ENCODE data around the gene PTPRS.
A peak's percentile ranks its signal among the peaks of the same experiment; 100 is the strongest.

PTPRS gene

DNA sequence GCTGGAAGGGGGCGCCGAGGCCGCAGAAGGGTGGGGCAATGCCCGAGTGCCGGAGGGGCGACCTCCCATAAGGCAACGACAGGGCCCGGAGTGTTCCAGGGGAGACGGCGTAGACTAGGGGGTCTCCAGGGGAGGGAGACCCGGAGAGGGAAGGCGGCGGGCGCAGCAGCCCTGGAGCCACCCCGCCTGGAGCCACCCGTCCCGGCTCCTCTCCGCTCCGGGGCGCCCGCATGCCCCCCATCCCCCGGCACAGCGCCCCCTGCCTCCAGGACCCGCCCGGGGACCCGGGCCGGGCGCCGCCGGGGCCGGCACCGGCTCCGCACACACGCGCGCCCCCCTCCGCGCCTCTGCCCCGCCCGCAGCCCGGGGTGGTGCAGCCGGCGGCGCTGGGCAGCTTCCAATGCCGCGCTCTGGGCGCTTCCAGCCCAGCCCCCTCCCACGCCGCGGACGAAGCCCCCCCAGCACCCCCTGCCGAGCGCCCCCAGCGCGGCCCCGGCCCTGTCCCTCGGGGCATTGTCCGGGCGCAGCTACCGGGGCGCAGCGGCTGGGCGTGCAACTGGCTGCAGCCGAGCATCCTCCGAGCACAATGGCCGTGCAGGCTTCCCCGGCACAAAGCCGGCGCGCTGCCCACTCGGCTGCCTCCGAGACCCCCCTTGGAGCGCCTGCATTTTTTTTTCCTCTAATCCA is 519 bp downstream of the PTPRS start:
- no peak for DNase-seq (ENCODE audit: low spot score)
- H3K27ac ChIP-seq, result no peak overlapping the region
- POLR2A ChIA-PET (ENCODE audit: low non-redundant PET), result no interaction called here
- CTCF ChIA-PET, result interaction anchor here (0.7 kb wide), 1 partner anchor 26 kb away, joined by 3 read pairs; no protein-coding TSS in a partner anchor
- TF ChIP-seq CTCF (conservative IDR thresholded peaks at IDR 0.05; ENCODE audit: low read depth), result peak; percentile 24

DNA sequence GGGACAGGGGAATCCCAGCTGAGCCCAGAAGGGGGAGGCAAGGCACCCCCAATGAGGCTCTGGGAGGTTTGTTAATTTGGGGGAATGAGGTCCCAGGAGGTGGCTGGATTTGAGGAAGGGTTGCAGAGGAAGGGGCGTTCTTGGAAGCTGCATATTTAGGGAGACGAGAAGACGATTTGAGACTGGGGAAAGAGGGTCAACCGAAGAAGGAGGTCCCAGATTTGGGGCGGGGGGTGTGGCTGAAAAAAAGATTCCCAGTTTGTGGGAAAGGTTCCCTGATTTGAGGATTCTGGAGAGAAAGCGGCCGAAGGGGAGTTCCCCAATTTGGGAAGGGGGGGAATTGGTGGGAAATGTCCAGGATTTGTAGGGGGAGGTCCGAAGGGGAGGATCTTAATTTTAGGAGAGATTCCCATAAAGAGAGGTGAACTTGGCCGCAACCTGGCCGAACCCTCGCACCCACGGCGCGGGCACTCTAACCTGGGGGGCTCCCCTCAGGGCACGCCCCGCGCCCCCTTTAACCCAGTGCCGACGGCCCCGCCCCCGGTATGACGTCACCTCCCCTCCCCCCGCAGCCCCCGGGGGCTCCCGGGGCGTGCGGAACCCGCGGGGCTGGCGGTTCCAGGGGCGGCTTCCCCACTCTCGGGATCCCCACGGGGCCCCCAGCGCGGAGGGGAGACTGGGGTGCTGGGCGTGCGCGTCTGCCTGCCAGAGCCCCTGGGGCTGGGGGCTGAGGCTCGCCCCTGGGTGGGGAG is 1.2 kb downstream of the PTPRS start:
- POLR2A ChIA-PET (ENCODE audit: low non-redundant PET), result no interaction called here
- no peak for TF ChIP-seq CTCF (conservative IDR thresholded peaks at IDR 0.05; ENCODE audit: low read depth)
- CTCF ChIA-PET, result no interaction called here
- DNase-seq (ENCODE audit: low spot score), result no peak
- H3K27ac ChIP-seq, result no peak overlapping the region

DNA sequence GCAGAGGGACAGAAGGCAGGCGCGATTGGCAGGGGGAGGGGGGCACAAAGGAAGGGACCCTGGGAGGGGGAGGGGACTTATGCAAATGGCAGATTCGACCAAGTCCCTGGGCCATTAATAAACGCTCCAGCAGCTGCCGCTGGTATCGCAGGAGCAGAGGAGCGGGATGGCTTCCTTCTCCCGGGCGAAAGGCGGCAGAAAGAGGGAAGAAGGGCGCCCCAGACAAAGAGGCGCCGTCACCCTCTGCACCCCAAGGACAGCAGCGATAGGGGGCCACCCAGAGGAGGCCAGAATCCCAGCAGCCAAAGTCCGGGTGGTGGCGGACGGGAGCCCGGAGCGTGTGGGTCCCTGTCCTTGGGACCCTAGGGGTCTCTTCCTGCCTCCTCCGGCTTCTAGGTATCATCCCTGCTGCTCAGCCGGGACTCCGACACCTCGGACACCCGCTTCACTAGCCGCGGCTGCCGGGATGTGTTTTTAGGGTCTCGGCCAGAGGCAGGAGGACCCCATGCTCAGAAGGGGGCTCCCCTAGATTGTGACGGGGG is 1.9 kb downstream of the PTPRS start:
- no peak for DNase-seq (ENCODE audit: low spot score)
- no peak for TF ChIP-seq CTCF (conservative IDR thresholded peaks at IDR 0.05; ENCODE audit: low read depth)
- no peak overlapping the region for H3K27ac ChIP-seq
- ChIA-PET CTCF (no interaction called here), POLR2A (ENCODE audit: low non-redundant PET) (no interaction called here)

DNA sequence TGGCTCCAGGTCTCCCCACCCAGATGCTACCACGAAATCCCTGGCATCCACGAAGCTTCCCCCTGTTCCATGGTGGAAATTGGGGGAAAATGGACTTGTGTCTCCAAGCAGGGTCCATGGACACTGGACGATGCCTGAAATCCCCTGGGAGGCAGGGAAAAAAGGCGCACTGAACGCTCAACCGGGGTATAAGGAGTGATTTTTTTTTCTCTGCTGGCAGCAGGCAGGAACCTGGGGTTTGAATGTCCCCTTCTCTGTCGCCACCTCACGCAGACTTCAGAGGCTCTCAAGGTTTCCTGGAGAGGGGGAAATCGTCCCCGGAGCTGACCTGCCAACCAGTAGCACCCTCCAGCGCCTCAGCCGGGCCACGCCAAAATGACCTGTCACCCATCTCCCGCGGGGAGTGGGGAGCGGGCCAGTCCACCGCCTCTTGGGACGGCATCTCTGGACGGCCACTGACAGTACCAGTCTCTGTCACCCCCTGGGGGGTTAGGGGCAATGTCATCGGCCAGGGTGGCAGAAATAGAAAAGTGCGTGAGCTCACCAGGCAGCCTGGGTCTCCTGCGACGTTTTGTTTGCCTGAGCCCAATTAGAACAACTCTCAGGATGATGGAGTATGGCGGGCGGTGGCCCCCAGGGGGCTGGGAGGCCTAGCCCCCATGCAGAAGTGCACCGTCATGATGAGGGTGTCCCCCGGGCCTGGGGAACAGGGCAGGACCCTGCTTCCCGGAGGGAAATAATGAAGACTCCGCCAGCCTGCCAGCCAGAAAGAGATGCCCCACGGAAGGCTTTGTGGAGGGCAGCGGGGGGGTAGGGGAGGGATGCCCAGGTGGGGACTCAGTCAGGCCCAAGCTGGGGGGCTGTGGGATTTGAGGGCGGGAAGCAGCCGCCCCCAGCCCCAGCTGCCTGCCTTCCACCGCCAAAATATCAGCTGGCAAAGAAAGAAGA is 2.6 kb downstream of the PTPRS start:
- ChIA-PET POLR2A (ENCODE audit: low non-redundant PET) (no interaction called here), CTCF (interaction anchor here (0.6 kb wide), 1 partner anchor 188 kb away, joined by 3 read pairs; no protein-coding TSS in a partner anchor)
- no peak overlapping the region for H3K27ac ChIP-seq
- DNase-seq (ENCODE audit: low spot score), result no peak
- no peak for TF ChIP-seq CTCF (conservative IDR thresholded peaks at IDR 0.05; ENCODE audit: low read depth)

DNA sequence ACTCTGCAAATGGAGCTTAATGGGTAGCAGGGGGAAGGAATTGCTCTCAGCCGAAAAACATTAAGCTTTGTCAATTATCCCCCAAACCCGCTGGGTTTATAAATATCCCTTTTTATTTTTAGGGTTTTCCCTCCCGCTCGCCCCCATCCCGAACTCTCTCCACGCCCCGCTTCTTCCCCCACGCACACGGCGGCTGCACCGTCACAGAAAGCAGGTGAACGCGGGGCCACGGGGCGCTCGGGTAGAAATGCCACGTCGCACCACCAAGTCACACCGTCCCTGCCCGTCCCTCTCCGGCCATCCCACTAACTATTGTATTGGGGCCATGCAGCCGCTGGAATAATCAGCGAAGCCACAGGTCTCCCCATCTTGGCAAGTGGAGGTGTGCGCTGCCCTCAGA is 3.5 kb downstream of the PTPRS start:
- POLR2A ChIA-PET (ENCODE audit: low non-redundant PET), result no interaction called here
- CTCF ChIA-PET, result interaction anchor here (0.6 kb wide), 1 partner anchor 610 kb away, joined by 5 read pairs; no protein-coding TSS in a partner anchor
- no peak for DNase-seq (ENCODE audit: low spot score)
- no peak overlapping the region for H3K27ac ChIP-seq
- TF ChIP-seq CTCF (conservative IDR thresholded peaks at IDR 0.05; ENCODE audit: low read depth), result no peak
